OCI-LY1 (cell line): ENCODE results near the gene VWA3B.

ENCODE experiments used
- CTCF ChIP-seq: fragments of 200-600 bp; sonication (generic), shearing (Covaris generic); IDR thresholded peaks from 2 replicates; pipeline ENCODE4 v1.5.1; 2017; ENCODE audit warnings: mild to moderate bottlenecking, antibody characterized with exemption, low read length, moderate library complexity, mixed read lengths
- EZH2 ChIP-seq: fragments of 200-600 bp; sonication (generic), shearing (Covaris generic); IDR thresholded peaks from 2 replicates; pipeline ENCODE4 v1.8.0; 2017; ENCODE audit warnings: borderline replicate concordance, mixed run types, mild to moderate bottlenecking, antibody characterized with exemption, low read length, moderate library complexity, mixed read lengths

- TF ChIP-seq CTCF (no peak), EZH2 (no peak)
These were observed 50.2 kb downstream of the VWA3B start for GRCh38 chr2:98137196-98137595.
